ENCODE measurements around the gene KCNS1.
"Not testable (repeated sequence)": the region's sequence is repeated elsewhere in the genome, so short reads cannot be mapped to it uniquely, and the experiment has no call there.

The KCNS1 gene, protein sequence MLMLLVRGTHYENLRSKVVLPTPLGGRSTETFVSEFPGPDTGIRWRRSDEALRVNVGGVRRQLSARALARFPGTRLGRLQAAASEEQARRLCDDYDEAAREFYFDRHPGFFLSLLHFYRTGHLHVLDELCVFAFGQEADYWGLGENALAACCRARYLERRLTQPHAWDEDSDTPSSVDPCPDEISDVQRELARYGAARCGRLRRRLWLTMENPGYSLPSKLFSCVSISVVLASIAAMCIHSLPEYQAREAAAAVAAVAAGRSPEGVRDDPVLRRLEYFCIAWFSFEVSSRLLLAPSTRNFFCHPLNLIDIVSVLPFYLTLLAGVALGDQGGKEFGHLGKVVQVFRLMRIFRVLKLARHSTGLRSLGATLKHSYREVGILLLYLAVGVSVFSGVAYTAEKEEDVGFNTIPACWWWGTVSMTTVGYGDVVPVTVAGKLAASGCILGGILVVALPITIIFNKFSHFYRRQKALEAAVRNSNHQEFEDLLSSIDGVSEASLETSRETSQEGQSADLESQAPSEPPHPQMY

DNA sequence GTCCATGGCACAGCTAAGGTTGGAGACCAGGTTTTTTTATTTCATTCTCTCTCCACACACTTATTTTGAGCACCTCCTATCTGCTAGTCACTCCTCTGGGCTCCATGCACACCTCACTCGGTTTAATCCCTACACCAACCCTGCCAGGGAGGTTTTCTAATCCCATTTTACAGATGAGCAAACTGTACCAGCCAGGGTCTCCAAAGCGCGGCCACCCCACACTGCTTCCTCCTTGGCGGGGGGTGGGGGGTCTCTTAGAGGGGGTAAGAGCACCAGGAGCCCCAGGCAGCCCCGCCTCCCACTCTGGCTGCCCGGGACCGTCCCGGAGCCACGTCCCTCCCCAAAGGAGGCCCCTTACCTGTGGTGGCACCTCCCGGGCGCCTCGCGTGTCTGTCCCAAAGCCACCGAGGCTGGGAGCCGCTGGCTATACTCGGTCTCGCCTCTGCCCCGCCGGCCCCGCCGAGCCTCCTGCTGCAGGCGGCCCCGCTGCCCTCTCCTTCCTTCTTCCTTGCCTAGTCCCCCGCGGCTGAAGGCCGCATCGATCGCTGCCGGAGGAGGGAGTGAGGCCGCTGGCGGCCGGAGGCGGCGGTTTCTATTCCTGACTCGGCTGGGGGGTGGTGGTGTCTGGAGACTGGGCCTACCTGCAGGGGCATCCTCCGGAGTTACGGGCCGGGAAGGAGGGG, at the start of gene KCNS1:
KCNS1 (minus strand) TSS at position 565 of the 683 bp plus-strand sequence. CDS start 1,891 bp downstream, outside the sequence.
- no peak for DNase-seq (ENCODE audit: low read depth in 3 of 3)

DNA sequence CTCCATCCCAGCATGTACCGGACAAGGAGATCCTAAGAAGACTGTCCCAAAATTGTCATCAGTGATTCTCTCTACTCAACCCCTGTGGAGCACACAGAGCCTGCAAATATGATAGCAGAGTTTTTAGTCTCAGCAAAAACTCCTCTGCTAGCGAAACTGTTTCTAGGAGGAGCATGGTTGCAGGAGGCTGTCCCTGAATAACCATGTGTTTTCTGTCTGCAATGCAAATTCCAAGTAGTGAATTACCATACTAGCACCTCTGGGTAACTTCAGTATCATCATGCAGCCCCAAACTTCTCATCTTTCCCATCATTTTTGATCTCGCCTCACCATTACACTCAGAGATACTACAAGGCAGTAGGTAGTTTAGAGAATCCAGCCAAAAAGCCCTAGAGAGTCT, 48.1 kb upstream of the KCNS1 start:
- no peak for DNase-seq (ENCODE audit: low read depth in 3 of 3)

DNA sequence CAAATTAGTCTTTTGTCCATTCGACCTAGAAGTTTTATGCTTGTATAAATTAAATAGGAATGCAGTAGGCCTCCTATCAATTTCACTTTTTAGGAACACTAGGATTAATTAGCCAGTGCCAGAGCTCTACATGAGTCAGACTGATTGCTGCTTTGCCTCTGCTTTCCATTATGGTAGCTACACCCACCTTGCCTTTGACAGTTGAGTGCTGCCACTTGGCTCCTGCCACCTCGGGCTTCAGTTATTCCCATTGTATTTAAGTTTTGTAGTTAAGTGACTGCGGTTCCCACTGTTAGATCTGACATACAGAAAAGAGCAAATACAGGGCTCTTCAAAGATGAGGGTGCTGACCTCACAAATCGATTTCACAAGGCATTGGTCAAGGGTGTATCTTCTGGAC, 39.9 kb upstream of the KCNS1 start:
- no peak for DNase-seq (ENCODE audit: low read depth in 3 of 3)

DNA sequence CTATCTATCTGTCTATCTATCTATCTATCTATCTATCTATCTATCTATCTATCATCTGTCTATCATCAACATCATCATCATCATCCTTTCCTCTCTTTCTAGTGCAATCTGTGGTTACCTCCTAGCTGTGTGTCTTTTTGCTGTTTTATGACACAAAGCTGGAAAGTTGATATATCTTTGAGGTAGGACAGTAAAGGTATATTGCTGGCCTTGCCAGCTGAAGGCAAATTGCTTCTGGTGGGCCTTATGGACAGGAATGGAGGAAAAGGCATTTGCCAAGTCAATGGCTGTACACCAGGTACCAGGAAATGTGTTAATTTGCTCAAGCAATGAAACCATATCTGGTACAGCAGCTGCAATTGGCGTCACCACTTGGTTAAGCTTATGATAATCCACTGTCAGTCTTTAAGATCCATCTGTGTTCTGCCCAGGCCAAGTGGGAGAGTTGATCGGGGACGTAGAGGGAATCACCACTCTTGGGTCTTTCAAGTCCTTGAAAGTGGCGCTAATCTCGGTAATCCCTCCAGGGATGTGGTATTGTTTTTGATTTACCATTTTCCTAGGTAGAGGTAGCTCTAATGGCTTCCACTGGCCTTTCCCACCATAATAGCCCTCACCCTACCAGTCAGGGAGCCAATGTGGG, 38.9 kb upstream of the KCNS1 start:
- DNase-seq (ENCODE audit: low read depth in 3 of 3): not testable (repeated sequence)

DNA sequence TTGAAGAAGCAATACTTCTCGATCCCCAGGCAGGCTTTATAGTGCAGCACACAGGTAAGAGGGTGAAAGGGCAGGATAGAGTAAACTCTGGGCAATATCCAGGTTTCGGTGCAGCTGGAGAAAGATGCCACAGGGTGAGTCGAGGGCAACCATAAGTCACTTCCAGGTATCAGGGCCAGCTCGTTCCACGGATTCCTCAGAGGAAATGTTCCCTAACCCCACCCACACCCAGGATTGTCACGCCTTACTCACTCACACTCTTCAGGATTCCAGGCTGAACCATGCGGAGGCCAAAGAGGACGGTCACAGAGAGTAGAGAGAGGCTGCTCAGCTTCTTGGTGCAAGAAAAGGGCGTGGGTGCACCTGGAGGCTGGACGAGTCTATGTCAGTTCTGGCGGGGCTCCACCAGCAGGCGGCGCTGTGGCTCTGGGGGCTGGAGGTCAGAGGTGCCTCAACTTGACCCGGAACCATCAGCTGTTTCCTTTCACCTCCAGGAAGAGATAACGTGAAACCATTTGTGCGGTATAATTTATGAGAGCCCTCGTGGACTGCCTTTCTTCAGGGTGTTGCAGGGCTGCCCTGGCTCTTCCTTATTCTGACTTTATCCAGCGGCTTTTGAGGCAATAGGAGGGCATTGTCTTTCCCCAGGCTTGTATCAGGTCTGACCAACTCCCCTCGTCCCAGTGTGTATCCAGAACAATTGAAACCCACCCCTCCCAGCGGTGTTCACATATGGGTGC, 37.8 kb upstream of the KCNS1 start:
- peak; percentile 65 to 81 (median 75) for DNase-seq (ENCODE audit: low read depth in 3 of 3)

DNA sequence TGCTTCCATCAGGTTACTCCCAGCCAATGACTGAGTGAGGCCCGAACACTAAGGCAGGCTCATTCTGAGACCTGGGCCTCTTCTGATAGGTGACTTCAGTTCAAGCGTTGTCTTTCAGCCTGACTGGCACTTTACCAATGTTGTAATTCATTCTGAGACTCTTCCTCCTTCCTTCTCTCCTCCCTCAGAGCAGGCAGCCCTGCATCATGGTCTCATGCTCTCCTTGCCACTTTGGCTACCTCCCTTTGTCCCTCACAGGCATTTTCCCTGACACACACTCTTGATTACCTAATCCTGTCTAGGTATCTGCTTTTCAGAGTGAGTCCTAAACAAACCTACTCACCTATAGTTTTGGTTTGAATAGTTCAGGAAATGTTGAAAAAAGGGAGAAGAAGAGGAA, 36.0 kb upstream of the KCNS1 start:
- DNase-seq (ENCODE audit: low read depth in 3 of 3): no peak

DNA sequence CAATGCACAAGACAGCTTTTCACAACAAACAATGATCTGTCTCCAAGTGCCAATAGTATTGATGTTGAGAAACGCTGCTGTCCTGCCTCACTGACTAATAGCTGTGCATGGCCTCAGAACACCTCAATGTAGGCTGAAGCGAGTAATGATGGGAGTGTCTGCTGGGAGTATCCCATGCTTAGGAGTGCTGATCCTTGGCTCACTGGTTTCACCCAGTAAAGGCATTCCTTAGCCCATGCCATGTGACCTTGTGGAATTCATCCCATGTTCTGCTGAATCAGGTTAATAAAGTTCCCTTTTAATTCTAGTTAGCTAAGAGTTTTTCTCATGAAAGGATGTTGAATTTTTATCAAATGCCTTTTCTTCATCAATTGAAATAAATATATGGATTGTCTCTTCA, 27.2 kb upstream of the KCNS1 start:
- DNase-seq (ENCODE audit: low read depth in 3 of 3): no peak

DNA sequence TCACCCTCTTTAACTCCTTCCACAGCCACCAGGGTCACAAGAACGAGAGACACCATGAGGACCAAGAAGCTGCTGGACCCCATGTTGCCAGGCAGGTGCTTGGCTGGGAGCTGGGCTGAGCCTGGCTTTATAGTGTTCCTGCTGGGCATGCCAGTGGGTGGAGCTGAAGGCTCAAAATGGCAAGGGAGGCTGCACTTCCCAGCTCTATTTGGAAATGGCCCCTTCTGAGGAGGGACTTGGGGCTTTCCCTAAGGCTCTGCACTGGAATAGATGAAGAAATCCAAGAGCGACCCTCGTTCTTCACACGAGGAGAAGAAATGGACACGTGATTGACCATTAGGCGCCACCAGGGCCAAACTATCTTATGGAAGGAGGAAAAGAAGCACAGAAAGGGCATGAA, 23.4 kb upstream of the KCNS1 start, which contains the start of gene WFDC12:
WFDC12 (minus strand) TSS at position 101 of the 400 bp plus-strand sequence; CDS start at position 83, 18 bp downstream.
- DNase-seq (ENCODE audit: low read depth in 3 of 3): no peak

DNA sequence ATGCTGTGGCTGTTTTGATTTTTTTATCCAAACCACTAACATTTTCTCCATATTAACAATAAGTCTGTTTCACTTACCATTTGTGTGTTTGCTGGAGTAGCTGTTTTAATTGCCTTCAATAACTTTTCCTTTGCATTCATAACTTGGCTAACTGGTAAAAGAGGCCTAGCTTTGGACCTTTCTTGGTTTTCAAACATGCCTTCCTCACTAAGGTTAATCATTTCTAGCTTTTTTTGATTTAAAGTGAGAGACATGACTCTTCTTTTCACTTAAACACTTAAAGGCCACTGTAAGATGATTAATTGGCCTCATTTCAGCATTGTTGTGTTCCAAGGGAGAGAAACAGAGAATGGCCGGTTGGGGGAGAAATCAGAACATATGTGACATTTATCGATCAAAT, 20.5 kb upstream of the KCNS1 start:
- DNase-seq (ENCODE audit: low read depth in 3 of 3): no peak

DNA sequence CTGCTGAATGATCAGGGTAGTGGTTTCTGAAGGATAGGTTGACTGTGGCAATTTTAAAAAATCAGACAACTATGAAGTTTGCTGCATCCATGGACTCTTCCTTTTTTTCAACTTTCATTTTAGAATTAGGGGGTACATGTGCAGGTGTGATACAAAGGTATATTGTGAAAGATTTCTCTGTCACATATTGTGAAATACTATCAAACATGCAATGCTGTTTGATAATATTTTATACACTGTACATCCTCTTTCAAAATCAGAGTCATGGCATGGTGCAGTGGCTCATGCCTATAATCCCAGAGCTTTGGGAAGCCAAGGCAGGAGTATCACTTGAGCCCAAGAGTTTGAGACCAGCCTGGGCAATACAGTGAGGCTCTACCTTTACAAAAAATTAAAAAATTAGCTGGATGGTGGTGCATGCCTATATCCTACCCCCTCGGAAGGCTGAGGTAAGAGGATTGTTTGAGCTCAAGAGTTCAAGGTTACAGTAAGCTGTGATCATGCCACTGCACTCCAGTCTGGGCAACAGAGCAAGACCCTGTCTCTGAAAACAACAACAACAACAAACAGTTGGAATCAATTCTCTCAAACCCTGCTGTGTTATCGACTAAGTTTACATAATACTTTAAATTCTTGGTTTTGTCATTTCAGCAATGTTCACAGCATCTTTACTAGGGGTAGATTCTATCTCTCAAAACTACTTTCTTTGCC, 18.8 kb upstream of the KCNS1 start:
- no peak for DNase-seq (ENCODE audit: low read depth in 3 of 3)

DNA sequence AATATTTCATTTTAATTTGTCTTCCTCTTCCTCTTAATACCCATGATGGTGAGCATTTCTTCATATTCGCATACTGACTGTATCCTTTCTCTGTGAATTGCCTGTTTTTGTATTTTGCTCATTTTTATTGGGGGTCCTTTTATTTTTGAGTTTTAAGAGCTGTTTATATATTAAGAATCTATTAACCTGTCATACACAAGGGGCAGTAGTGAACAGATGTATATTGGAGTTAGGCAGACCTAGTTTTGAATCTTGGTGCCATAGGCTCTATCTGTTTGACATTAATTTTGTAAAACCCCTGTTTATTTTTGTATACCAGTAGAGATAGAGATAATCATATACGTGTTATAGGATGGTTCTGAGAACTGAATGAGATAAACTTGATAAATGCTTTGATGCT, 17.1 kb upstream of the KCNS1 start:
- DNase-seq (ENCODE audit: low read depth in 3 of 3): no peak

DNA sequence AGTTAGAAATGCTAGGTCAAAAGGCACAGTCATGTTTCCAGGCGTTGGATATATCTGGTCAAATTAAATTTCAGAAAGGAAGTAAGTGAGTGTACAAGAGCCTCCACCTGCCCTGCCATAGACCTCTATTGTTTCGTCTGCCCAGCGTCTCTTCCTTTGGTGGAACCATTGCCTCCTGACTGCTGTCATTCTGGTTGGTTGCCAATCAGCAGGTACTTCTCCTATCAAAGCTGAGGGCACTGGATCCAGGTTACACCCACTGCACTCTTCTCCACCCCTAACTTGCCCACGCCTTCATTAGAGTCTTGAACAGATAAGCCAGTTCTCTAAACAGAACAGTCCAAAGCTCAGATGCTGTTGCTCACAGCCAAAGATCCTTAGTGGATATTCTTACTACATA, 16.7 kb upstream of the KCNS1 start:
- DNase-seq (ENCODE audit: low read depth in 3 of 3): no peak

DNA sequence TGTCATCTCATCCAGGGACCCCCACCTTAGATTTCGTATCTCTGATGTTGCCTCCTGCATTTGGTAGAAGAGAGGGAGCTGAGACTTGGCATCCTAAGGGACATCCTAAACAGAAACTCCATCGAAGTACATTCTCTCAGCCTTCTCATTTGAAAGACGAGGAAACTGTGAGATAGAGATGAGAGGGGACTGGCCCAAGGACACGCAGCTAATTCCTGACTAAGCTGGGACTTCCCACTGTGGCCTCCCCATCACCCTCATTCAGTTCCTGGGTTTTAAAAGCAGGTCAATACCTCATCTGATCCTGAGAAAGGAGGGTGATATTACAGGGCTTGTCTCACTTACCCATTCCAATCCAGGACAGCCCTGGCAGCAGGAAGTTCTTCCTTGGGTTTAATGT, 14.9 kb upstream of the KCNS1 start:
- DNase-seq (ENCODE audit: low read depth in 3 of 3): no peak

DNA sequence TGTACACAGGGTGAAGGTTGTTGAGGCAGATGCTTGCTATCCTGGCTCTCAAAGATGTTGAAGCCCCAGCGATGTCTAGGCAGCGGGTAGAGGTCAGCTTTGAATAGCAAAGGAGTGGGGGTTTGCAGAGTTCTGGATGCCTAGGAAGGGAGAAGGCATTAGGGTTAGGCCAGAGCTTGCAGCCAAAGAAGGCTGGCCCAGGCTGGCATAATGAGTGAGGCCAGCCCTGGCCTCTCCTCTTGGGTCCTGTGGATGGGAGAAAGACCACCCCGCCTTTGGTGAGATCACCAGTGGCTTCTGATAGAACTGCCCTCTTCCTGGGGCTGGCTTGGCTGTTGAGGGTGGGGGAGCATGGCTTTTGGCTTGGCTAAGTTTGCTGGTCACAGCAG, 14.5 kb upstream of the KCNS1 start:
- no peak for DNase-seq (ENCODE audit: low read depth in 3 of 3)

DNA sequence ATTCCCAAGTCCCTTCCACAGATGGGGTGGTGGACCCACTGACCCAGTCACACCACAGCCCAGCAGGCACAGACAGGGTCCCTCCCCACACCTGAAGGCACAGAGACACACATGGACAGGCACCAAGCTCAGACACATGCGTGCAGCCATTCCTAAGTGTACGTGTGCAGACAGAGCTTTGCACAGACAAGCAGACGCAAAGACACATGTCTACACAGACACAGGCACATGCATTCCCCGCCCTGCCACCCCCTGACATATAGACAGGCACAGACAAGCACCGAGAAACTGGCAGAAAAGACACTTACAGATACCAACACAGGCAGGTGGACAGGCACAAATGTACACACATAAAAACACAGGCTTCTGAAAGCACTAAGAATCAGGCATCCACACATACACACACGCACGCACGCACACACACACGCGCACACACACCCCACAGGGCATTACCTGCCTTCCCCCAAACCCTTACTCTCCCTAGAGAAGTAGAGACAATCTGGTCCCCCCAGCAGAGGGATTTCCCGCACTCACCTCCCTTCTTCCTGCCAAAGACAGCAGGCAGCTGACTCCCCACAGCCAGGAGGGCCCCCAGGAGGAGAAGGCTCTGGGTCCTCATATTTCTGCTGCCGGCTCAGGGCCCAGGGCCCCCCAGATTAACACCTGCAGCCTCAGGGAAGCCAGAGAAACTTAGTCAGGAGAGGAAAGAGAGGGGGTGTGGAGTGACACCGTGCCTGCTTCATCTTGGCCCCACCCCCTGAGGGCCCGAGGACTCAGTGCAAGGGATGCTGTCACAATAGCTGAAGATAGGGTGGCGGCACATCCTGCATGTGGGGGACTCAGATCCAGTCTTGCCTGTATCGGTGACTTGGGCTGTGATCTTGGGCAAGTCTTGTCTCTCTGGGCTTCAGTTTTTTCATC, 13.8 kb upstream of the KCNS1 start, which contains the start of gene WFDC5:
WFDC5 (minus strand) TSS at position 710 of the 921 bp plus-strand sequence; CDS start at position 619, 91 bp downstream.
- DNase-seq (ENCODE audit: low read depth in 3 of 3): no peak

DNA sequence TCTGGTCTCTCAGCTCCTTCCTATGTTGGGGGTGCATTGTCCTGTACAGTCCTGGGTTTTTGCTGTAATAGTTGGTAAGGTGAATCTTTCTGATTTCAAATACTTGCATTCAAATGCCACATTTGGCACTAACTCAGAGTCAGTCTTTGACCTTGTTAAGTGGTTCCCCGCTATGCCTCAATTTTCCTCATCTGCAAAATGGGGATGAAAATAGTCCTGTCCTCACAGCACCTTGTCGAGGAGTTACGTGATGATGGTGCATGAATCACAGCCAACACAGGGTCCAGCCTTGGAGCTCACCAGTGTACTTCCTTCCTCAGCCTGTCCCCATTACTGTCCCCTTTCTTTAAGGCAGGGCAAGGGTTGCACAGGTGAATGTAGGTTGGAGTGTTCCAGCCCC, 12.9 kb upstream of the KCNS1 start:
- no peak for DNase-seq (ENCODE audit: low read depth in 3 of 3)

DNA sequence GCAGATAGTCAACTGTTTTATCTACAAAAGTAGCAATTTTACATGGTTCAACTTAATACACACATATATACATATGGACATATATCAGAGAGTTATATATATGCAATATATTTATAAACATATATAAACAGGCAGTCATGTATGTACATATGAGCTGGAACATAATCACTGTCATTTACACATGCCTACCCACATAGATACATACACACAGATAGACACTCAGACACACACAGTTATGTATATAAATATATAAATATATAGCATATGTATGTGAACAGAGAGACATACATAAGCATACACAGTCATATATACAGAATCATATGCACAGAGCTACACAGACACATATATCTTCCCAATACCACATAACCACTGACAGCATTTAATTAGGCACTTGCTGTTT, 11.8 kb upstream of the KCNS1 start:
- DNase-seq (ENCODE audit: low read depth in 3 of 3): no peak

DNA sequence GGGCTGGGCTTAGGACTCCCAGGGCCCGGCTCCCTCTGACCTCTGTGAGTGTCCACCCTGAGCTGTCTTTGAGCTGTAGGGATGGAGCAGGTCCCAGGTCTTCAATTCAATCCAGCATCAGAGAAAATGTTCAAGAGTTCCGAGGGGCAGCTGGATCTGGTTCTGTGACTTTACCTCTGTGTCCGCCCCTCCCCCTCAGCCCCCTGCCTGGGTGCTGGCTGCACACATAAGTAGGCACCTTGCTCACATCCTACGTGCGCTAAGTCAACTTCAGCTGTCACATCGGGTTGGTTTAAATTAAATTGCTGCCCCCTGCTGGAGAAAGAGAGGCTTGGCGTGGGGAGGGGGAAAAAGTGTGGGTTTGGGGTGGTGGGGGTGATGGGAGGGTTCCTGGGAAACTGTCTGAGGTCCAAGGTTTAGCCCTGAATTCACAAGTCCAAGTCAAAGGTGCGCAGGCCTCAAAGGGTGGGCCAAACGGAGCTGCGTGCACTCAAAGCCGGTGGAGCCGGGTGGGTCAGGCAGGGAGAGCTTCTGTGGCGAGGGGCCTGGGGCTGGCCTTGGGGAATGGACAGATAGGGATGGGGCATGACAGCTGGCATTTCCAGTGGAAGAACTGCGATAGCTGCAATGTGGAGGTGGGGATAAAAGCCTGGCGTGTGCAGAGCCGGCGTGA, 11.0 kb upstream of the KCNS1 start:
- no peak for DNase-seq (ENCODE audit: low read depth in 3 of 3)

DNA sequence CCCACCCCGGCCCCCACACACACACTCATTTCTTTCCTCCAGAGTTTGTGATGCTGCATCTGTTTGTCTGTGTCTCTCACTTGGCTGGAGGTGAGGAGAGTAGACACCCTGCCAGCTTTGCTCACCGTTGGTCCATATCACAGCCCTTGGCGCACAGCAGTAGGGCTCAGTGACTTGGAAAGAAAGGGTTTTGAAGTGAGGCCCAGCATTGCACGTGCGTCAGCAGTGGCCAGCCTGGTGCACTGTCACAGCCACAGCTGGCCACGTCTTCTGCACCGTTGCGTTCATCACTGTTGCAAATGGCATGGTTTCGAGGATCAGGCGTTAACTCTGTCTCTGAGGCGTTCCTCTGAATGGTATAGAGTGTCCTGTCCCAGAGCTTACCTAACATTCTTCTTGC, 10.4 kb upstream of the KCNS1 start:
- DNase-seq (ENCODE audit: low read depth in 3 of 3): no peak
